Chondrocyte (in vitro differentiated cells): Measurements from ENCODE around the gene CCDC142. TPM values are rescaled to one million over a fixed set of nuclear protein-coding genes. Genes with fewer than 3 reads are reported as not detected.

Experiments
- DNase-seq: peaks from one replicate; pipeline ENCODE4 v3.0.0; 2021; ENCODE audit warnings: mixed read lengths, low spot score
- H3K27ac Mint-ChIP-seq: one replicate; pipeline ENCODE4 v1.8.0; 2021; ENCODE audit warnings: mild to moderate bottlenecking, moderate library complexity, mixed read lengths; ENCODE audit not compliant: unreplicated experiment
- H3K27me3 Mint-ChIP-seq: 2 replicates; pipeline ENCODE4 v1.8.0; 2021; ENCODE audit warnings: low read depth, mixed read lengths
- H3K36me3 Mint-ChIP-seq: 2 replicates; pipeline ENCODE4 v1.8.0; 2021; ENCODE audit warnings: low read depth, mixed read lengths
- H3K4me1 Mint-ChIP-seq: 2 replicates; pipeline ENCODE4 v1.8.0; 2021; ENCODE audit warnings: low read depth, mild to moderate bottlenecking, mixed read lengths
- H3K4me3 Mint-ChIP-seq: one replicate; pipeline ENCODE4 v1.8.0; 2021; ENCODE audit warnings: mild to moderate bottlenecking, moderate library complexity, mixed read lengths; ENCODE audit not compliant: unreplicated experiment
- H3K9me3 Mint-ChIP-seq: 2 replicates; pipeline ENCODE4 v1.8.0; 2021; ENCODE audit warnings: low read depth, mixed read lengths
- CTCF ChIP-seq: fragments of 200-600 bp; sonication (generic); IDR thresholded peaks from 2 replicates; pipeline ENCODE4 v1.5.0; 2021; ENCODE audit warnings: antibody characterized with exemption, mild to moderate bottlenecking, moderate library complexity
- total RNA-seq: library from RNA; stranded (reverse); gene quantifications from 3 replicates; pipeline ENCODE4 v1.2.1, GENCODE V29; 2021

CCDC142 gene
- total RNA-seq, 1 donor from 2014 or later = 12.7 TPM

GRCh38 chr2:74499267-74499939 is 16.6 kb upstream of the CCDC142 start, which contains the start of gene LBX2:
LBX2 (minus strand) TSS chr2:74499603; CDS start chr2:74499537, 66 bp downstream.
- Mint-ChIP-seq H3K36me3 (peaks cover 4% of the 10 kb centered on the region), H3K27me3 (peaks cover 25% of the 10 kb centered on the region), H3K4me3 (peak within 1 kb of the TSS; percentile 72), H3K9me3 (no peaks in the 10 kb centered on the region), H3K4me1 (peaks cover 47% of the 10 kb centered on the region), H3K27ac (peak within 1 kb of the TSS; percentile 22)
- no peak for TF ChIP-seq CTCF
- DNase-seq = no peak

- H3K9me3 Mint-ChIP-seq = no peaks in the 10 kb centered on the region
- peaks cover 25% of the 10 kb centered on the region for H3K27me3 Mint-ChIP-seq
- peak overlapping the region; percentile 72 for H3K4me3 Mint-ChIP-seq
- no peak for TF ChIP-seq CTCF
- no peak for DNase-seq
- peaks cover 9% of the 10 kb centered on the region for H3K36me3 Mint-ChIP-seq
- H3K27ac Mint-ChIP-seq = peak overlapping the region; percentile 22
- peaks cover 40% of the 10 kb centered on the region for H3K4me1 Mint-ChIP-seq
Observed at GRCh38 chr2:74498500-74499266, 15.9 kb upstream of the CCDC142 start.

GRCh38 chr2:74497777-74498499 is 15.1 kb upstream of the CCDC142 start:
- DNase-seq = no peak
- Mint-ChIP-seq H3K4me1 (peaks cover 34% of the 10 kb centered on the region), H3K9me3 (no peaks in the 10 kb centered on the region), H3K36me3 (peaks cover 13% of the 10 kb centered on the region), H3K27ac (no peak overlapping the region), H3K27me3 (peaks cover 25% of the 10 kb centered on the region), H3K4me3 (peak overlapping the region; percentile 72)
- TF ChIP-seq CTCF = no peak

GRCh38 chr2:74496997-74497776 is 14.4 kb upstream of the CCDC142 start:
- no peak for TF ChIP-seq CTCF
- Mint-ChIP-seq H3K4me1 (peaks cover 27% of the 10 kb centered on the region), H3K27ac (no peak overlapping the region), H3K27me3 (peaks cover 25% of the 10 kb centered on the region), H3K36me3 (peaks cover 20% of the 10 kb centered on the region), H3K9me3 (no peaks in the 10 kb centered on the region), H3K4me3 (peak overlapping the region; percentile 72)
- no peak for DNase-seq
